ENCODE measurements around the gene SPATA9.
A peak's percentile ranks its signal among the peaks of the same experiment; 100 is the strongest.

Gene SPATA9

GRCh38 chr5:95684361-95684760 is 1.6 kb upstream of the SPATA9 start:
- no peak for DNase-seq (ENCODE audit: low read depth in 3 of 3)

DNA sequence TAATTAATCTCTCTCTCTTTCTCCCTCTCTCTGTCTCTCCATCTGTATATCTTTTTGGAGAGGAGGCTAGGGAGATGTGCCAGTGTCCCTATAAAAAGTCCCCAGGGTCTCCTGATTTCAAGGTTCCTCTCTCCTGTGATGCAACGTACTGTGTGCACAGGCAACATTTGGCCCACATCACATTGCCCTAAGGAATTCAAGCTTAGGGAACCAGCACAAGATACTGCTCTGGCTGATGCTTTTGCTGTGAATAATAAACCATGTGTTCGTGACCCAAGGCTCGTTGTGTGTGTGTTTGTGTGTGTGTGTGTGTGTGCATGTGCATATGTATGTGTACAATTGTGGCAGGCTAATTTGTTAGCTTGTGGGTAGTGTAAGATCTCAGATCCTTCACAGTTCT is 9.7 kb downstream of the SPATA9 start:
- no peak for DNase-seq (ENCODE audit: low read depth in 3 of 3)

- no peak for DNase-seq (ENCODE audit: low read depth in 3 of 3)
These were observed 10.2 kb downstream of the SPATA9 start for GRCh38 chr5:95672641-95673040.

DNA sequence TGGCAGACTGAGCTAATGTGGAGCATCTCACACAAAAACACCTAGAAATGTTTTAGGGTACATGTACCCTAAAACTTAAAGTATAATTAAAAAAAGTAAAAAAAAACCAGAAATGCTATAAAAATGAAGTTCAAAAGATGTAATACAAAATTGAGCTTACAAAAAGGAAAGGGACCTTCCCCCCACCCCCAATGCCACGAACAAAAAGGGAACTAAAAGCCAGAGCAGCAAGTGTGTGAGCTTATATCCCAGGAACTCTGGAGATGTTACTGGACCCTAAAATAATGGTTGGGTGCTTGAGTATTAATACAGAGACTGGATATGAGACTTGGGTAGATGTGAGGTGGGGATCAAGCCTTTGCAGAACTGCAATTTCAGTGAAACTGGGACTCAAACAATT is 11.0 kb downstream of the SPATA9 start:
- no peak for DNase-seq (ENCODE audit: low read depth in 3 of 3)

DNA sequence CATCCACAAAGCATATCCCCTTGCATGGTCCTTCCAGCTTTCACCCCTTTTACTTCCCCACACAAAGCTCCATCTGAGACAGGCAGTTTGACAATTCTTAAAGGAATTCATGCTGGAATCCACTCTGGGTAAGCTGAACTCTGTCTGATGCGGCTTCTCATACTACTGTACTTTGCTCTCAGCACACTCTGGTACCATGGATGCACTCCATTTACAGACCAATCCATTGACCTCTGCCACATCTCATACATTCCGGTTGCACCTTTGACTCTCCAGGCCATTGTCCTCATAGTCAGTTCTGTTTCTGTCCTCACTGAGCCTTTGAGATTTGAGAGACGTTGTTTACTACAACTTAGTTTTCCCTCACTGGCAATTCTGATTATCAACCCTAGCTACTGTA is 12.2 kb downstream of the SPATA9 start:
- DNase-seq (ENCODE audit: low read depth in 3 of 3) = no peak

DNA sequence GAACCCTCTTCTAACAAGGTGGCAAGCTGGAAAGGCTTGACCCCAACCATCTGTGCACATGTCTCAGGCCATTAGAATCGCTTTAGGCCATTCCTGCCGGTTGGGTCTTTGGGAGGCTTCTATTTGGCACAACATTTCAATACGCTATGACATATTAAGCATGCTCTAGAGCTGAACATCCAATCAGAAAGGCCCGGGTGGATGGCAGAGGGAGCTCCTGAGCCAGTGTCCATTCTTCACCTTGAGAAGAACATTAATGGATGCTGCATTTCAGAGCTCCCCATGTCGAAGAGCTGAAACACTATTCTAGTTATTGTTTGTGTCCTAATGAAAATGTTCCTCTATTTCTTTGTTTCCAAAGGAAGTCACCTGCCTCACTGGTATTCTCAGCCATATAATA is 12.8 kb downstream of the SPATA9 start:
- no peak for DNase-seq (ENCODE audit: low read depth in 3 of 3)

DNA sequence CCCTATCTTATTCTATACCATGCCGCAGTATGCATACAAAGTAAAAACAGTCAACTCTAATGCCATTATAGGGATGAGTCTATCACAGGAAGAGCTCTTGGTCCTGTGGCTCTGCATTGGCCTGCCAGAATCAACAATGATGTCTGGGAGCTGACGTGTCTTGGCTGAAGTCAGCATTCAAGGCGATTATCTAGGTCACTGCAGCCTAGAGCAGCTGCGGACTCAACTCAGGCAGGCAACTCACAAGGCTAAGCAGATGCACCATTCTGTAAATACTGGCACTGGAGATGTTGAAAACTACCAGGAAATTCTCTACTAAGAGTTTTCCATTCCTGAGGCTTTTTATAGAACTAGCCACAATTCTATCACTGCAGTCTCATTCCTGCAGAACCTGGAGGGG is 13.3 kb downstream of the SPATA9 start:
- no peak for DNase-seq (ENCODE audit: low read depth in 3 of 3)

DNA sequence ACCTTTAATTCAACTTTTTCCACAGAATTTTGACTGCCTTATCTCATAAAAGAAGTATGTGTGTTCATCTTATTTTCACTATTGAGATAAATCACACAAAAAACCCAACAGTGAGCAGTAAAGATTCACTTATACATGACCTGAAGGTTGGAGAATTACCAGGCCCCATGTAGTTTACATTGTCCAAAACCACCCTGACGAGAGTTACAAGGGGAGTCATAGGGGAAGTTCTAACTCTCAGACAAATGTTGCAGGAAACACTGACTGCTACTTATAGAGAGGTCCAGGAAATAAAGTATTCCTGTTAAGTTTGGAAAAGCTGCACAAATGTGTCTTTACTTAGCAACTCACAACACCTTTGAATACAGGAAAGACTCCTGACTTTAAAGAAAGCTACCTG is 14.1 kb downstream of the SPATA9 start:
- DNase-seq (ENCODE audit: low read depth in 3 of 3) = no peak

- no peak for DNase-seq (ENCODE audit: low read depth in 3 of 3)
These were observed 14.6 kb downstream of the SPATA9 start for GRCh38 chr5:95668216-95668615.

- no peak for DNase-seq (ENCODE audit: low read depth in 3 of 3)
These were observed 15.1 kb downstream of the SPATA9 start for GRCh38 chr5:95667678-95668077.

DNA sequence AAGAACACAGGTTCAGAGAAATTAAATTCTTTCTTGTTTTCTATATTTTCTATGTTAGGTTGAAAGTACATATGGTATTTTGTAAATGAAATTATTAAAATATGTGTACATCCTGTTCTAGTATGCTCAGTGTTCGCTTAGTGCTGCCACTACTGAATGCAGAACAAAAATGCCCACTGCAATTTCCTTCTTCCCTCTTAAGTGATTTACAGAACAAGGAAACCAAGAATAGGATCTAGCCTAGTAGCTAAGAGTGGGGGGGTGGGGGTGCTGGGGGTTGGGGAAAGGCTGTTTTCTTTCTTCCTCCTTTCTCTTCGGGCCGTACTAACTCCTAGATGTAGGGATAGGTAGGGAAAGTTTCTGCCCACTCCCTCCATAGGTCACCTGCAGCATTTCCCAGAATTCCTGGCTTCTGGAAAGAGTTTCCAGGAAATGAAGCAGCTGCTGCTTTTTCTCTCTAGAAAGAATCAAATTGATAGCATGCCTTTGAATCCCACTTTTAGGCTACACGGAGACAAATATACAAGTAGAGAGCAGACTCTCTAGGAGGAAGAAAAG is 15.7 kb downstream of the SPATA9 start:
- no peak for DNase-seq (ENCODE audit: low read depth in 3 of 3)

DNA sequence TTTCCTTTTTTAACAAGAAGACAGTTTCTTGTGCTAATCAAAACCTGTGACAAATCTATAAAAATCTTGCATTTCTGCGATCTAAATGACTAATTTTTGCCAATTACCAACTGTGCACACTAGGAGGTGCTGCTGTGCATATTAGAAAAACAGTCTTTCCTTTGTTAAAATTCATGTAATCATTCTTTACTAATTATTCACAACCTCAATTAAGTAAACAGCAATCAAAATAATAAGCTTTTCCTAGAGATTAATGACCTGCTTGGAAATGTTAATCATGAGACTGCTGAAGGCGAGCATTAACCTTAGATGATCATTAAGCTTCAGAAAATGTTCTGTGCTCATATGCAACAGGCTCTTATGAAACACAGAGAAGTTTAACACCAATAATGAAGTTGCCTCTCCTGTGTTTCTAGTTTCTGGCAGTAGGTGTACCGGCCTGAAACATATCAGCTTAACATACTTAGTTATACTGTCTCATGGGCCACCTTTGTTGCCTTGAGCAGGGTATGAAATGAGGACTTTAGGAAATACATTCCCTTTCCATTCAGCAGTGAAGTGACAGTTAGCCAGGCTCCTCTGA is 18.5 kb downstream of the SPATA9 start:
- DNase-seq (ENCODE audit: low read depth in 3 of 3) = no peak

DNA sequence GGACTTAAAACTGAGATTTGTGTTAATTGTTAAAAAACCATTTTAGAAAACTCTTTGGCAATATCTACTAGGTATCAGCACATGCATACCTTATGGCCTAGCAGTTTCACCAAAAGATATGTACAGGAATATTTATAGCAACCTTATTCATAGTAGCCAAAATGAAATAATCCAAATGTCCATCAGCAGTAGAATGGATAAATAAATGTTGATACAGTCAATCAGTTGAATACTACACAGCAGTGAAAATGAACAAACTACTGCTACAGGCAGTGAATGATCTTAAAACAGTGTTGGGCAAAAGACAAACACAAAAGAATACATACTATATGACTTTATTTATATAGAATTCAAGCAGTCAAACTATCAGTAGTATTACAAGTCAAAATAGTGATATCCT is 19.8 kb downstream of the SPATA9 start:
- no peak for DNase-seq (ENCODE audit: low read depth in 3 of 3)

GRCh38 chr5:95660060-95660459 is 22.7 kb downstream of the SPATA9 start:
- no peak for DNase-seq (ENCODE audit: low read depth in 3 of 3)

DNA sequence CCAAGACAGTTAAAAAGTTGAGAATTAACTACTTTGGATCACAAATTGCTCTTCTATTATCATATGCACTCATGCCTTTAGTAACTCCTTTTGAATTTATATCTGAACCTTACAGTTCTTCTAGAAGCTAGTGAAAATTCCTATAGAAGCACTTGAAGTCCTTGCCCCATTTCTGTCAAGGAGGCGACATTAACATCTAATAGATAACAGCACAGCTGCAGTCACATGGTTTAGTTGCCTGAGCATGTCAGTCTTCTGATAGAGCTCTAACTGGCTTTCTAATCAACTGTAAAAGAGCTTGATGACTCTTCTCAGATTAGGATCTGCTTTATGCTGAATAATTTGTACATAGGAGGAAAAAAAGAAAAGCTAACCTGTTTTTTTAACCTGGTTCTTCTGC is 27.2 kb downstream of the SPATA9 start:
- DNase-seq (ENCODE audit: low read depth in 3 of 3) = no peak

- no peak for DNase-seq (ENCODE audit: low read depth in 3 of 3)
These were observed 28.6 kb downstream of the SPATA9 start for GRCh38 chr5:95654196-95654595.

GRCh38 chr5:95652849-95653248 is 29.9 kb downstream of the SPATA9 start:
- no peak for DNase-seq (ENCODE audit: low read depth in 3 of 3)

DNA sequence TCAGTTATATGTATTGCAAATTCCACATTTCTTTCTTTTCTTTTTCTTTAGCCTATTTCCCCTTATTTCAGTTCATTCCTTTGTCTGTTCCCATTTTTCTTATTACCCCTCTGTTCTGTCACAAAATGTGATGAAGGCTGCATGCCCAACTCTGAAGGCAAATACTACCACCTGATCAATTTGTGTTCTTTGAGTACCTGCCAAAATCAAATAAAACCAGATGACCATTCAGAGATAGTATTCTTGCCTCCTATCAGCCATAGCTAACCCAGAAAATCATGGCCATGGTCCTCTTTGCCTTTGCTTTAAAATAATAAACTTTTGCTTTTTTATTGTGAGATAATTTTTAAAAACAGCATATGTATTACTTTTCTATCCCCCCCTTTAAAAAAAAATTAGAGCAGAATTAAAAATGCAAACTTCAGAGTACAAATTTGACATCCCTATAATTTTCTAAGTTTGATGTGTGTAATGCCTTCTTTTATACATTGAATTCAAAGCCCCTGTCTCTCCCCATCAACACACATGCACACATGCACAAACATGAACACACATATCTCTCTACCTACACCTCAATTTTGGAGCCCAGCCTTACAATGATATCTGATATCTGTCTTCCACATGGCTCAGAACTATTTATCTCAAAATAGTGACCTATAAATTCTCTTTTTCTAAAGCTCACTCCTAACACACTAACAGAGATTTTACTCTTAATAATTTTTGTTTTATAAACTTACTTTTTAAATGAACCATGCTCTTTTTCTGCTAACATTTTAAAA is 32.8 kb downstream of the SPATA9 start:
- DNase-seq (ENCODE audit: low read depth in 3 of 3) = no peak

DNA sequence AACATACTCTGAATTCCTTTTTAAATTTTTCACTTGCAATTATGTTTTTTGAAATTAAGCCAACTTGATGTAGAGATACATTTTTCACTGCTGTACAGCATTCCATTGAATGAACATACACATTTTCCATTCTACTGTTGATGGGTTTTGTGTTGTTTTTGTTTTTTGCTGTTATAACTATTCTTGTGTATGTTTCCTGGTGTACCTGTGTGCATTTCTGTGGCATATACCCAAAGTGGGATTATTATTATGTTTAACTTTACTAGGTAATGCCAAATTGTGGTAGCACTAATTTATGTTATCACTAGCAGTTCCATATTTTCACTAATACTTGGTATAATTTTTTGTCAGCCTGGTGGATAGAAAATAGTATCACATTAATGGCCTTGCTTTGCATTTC is 33.5 kb downstream of the SPATA9 start:
- DNase-seq (ENCODE audit: low read depth in 3 of 3) = no peak

GRCh38 chr5:95647886-95648860 is 34.6 kb downstream of the SPATA9 start:
- DNase-seq (ENCODE audit: low read depth in 3 of 3) = no peak

DNA sequence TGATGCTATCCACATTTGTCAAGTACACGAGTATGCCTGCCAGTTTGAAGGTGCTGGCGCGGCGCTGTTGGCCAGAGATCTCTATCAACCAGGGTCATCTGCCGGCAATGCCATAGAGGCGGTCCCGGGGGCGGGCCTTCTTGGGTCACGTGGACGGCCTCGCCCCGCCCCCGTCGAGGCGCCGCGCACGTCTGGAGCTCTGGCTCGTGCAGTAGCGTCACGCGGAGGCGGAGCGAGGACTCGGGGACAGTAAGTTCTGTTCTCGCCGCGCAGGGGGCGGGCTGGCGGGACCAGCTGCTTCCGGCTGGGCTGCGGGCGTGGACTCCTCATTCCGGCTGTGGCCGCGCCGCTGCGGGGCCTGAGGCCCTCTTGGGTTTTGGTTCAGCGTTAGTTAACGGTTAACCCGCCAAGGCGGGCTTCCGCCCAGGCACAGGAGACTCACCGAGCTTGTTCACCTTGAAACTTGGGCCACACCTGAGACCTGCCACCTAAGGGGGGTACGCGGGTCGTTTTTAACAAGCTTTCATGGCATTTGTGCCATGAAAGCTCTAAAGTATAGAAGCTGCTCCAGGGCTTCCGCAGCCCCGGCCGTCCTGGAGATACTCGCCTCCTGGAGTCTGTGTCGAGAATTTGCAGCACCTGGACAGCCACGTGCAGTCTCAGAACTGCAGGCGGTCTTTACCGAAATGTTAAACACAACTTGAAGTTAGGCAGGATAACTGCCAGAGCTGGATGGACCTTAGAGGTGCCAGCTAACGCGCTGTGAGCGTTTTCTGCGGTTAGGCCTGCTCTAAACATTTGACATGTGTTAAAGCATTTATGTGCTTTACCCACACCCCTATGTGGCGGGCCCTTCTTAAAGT is 36.0 kb downstream of the SPATA9 start, which contains the start of gene RFESD:
Gene RFESD (plus strand): TSS at position 209 of the 863 bp plus-strand sequence. CDS start 5,495 bp downstream, outside the sequence.
- peak; percentile 91 to 96 (median 92) for DNase-seq (ENCODE audit: low read depth in 3 of 3)
